Endothelial cell of umbilical vein (primary cell): Measurements from ENCODE around the gene RMDN2. TPM values are rescaled to one million over a fixed set of nuclear protein-coding genes. Genes with fewer than 3 reads are reported as not detected.

Experiments used
- BruUV-seq: library from RNA; stranded (reverse); fragments of 400-500 nt; replicated peaks from 2 replicates; lab custom pipeline; 2021; lab: Mats Ljungman, UMichigan
- CTCF ChIA-PET: fragments of 300-600, 350-600 bp; sonication (Branson Sonifier 250); formaldehyde crosslinking; loops from one replicate; lab custom pipeline; 2021; ENCODE audit warnings: antibody characterized with exemption, inconsistent platforms; lab: Charles Lee
- POLR2A ChIA-PET: fragments of 300-600, 350-600 bp; sonication (Branson Sonifier 250); formaldehyde crosslinking; loops from one replicate; lab custom pipeline; 2021; ENCODE audit warnings: antibody characterized with exemption, inconsistent platforms; lab: Charles Lee
- DNase-seq: peaks from one replicate; pipeline ENCODE4 v3.0.0-alpha.2; 2011; ENCODE audit warnings: low read depth, low spot score
- FAIRE-seq: peaks from 2 replicates; lab custom pipeline; 2011; peaks lifted over from hg19 to GRCh38; lab: Jason Lieb, UNC
- H2AFZ ChIP-seq: 2 replicates; pipeline ENCODE4 v1.6.0; 2012; ENCODE audit warnings: low read depth, low read length, control low read depth, inconsistent platforms
- H3K27ac ChIP-seq: 2 replicates; pipeline ENCODE4 v1.5.1; 2011; ENCODE audit warnings: low read depth, mild to moderate bottlenecking, control low read depth, low read length, moderate library complexity; ENCODE audit not compliant: insufficient read depth
- H3K27me3 ChIP-seq, 2 experiments: 2 replicates each; pipeline versions ENCODE4 v1.6.0 to v1.6.1; 2011; ENCODE audit warnings: low read length in 2 of 2, mixed read lengths in 1 of 2; ENCODE audit not compliant: control insufficient read depth in 2 of 2, insufficient read depth in 2 of 2
- H3K36me3 ChIP-seq, 2 experiments: 2 replicates in 1 of 2; 3 replicates in 1 of 2; pipeline ENCODE4 v1.5.1; 2011; ENCODE audit warnings: low read length in 2 of 2, mild to moderate bottlenecking in 1 of 2, moderate library complexity in 1 of 2; ENCODE audit not compliant: control insufficient read depth in 2 of 2, insufficient read depth in 2 of 2; ENCODE audit errors: extremely low read depth in 1 of 2
- H3K4me1 ChIP-seq: 3 replicates; pipeline ENCODE4 v1.5.1; 2011; ENCODE audit warnings: mild to moderate bottlenecking, low read length; ENCODE audit not compliant: control insufficient read depth, insufficient read depth; ENCODE audit errors: extremely low read depth
- H3K4me2 ChIP-seq: 2 replicates; pipeline ENCODE4 v1.6.1; 2011; ENCODE audit warnings: low read length, control low read depth, mixed read lengths; ENCODE audit not compliant: insufficient read depth
- H3K4me3 ChIP-seq, 3 experiments: fragments of 200-600 bp in 1 of 3; sonication (generic), shearing (Covaris generic) in 1 of 3; replicated peaks in 1 of 3; 2 replicates each; pipeline ENCODE4 v1.5.1; 2011 to 2016; ENCODE audit warnings: control low read depth in 3 of 3, low read length in 3 of 3, mild to moderate bottlenecking in 2 of 3, inconsistent platforms in 1 of 3, low read depth in 1 of 3, moderate library complexity in 1 of 3; ENCODE audit not compliant: insufficient read depth in 1 of 3
- H3K79me2 ChIP-seq: 2 replicates; pipeline ENCODE4 v1.6.0; 2012; ENCODE audit warnings: low read length, inconsistent platforms; ENCODE audit not compliant: control insufficient read depth, insufficient read depth
- H3K9ac ChIP-seq: replicated peaks from 2 replicates; pipeline ENCODE3; 2011; ENCODE audit warnings: low read length, control low read depth; ENCODE audit not compliant: insufficient read depth; ENCODE audit errors: extremely low read depth
- H3K9me1 ChIP-seq: replicated peaks from 3 replicates; pipeline ENCODE4 v1.6.0; 2011; ENCODE audit warnings: mild to moderate bottlenecking, low read length; ENCODE audit not compliant: control insufficient read depth, insufficient read depth; ENCODE audit errors: extremely low read depth
- H3K9me3 ChIP-seq: replicated peaks from 2 replicates; pipeline ENCODE4 v1.5.1; 2012; ENCODE audit warnings: low read length, inconsistent platforms; ENCODE audit not compliant: control insufficient read depth, insufficient read depth
- H4K20me1 ChIP-seq: replicated peaks from 2 replicates; pipeline ENCODE3; 2011; ENCODE audit warnings: mild to moderate bottlenecking, low read length; ENCODE audit not compliant: control insufficient read depth, insufficient read depth; ENCODE audit errors: extremely low read depth
- EZH2 ChIP-seq: IDR thresholded peaks from 2 replicates; pipeline ENCODE4 v1.6.1; 2012; ENCODE audit warnings: borderline replicate concordance, low read depth, mild to moderate bottlenecking, moderate library complexity, low read length, inconsistent platforms; ENCODE audit not compliant: severe bottlenecking
- FOS ChIP-seq: IDR thresholded peaks from 2 replicates; pipeline ENCODE4 v1.6.1; 2011; ENCODE audit warnings: mild to moderate bottlenecking, low read length, moderate library complexity, borderline replicate concordance; ENCODE audit not compliant: insufficient read depth
- GATA2 ChIP-seq: IDR thresholded peaks from 2 replicates; pipeline ENCODE4 v1.7.0; 2011; ENCODE audit warnings: low read depth, mild to moderate bottlenecking, moderate library complexity, mixed read lengths, low read length; ENCODE audit not compliant: insufficient read length, insufficient read depth
- JUN ChIP-seq: IDR thresholded peaks from 2 replicates; pipeline ENCODE4 v1.6.1; 2011; ENCODE audit warnings: borderline replicate concordance, low read depth; ENCODE audit not compliant: insufficient read length, insufficient read depth
- MYC ChIP-seq: IDR thresholded peaks from one replicate; pipeline ENCODE4 v1.6.1; 2011; ENCODE audit warnings: mild to moderate bottlenecking, low read depth, low read length
- POLR2A ChIP-seq: IDR thresholded peaks from 2 replicates; pipeline ENCODE4 v1.6.1; 2012; ENCODE audit warnings: low read depth, mild to moderate bottlenecking, control low read depth, low read length
- POLR2AphosphoS5 ChIP-seq: IDR thresholded peaks from 2 replicates; pipeline ENCODE4 v1.6.1; 2012; ENCODE audit warnings: low read depth, mild to moderate bottlenecking, control low read depth, low read length, moderate library complexity; ENCODE audit not compliant: insufficient read depth
- dilution Hi-C: fragments of 300-500 bp; cut with MboI; formaldehyde crosslinking; loops from one replicate; pipeline ENCODE4 v1.15.0; 2019; ENCODE audit warnings: low sequenced_read_pairs; ENCODE audit not compliant: extremely low pct_ligation_motif_present
- intact Hi-C: fragments of 100-400 bp; cut with micrococcal nuclease; formaldehyde crosslinking; loops from one replicate; pipeline ENCODE4 v1.10.0; 2022
- polyA plus RNA-seq, 4 experiments: library from polyadenylated mRNA; depleted of rRNA in 3 of 4; stranded (reverse) in 3 of 4; unstranded in 1 of 4; fragments of >200 nt; gene quantifications; 2 replicates each; pipeline versions ENCODE4 v1.2.1 to v1.2.3, GENCODE V29; 2011 to 2012; ENCODE audit warnings: missing spikeins in 1 of 4
- total RNA-seq: library from RNA; stranded (reverse); gene quantifications from 2 replicates; pipeline ENCODE4 v1.2.3, GENCODE V29; 2021
- TF ChIP-seq, protein P1 (sequence below): IDR thresholded peaks from 2 replicates; pipeline ENCODE4 v1.6.1; 2011; ENCODE audit not compliant: insufficient read depth, insufficient read length
- TF ChIP-seq, protein P2 (sequence below), 2 donors: IDR thresholded peaks; 1 replicate in 1 of 2; 2 replicates in 1 of 2; pipeline ENCODE4 v1.5.1; 2011; ENCODE audit warnings: low read length in 2 of 2, mild to moderate bottlenecking in 2 of 2, moderate library complexity in 2 of 2, control low read depth in 1 of 2, inconsistent platforms in 1 of 2, low read depth in 1 of 2; ENCODE audit not compliant: insufficient read depth in 1 of 2; ENCODE audit errors: extremely low read depth in 1 of 2

Gene RMDN2
- total and polyA plus RNA-seq, 2 donors (not counting 3 experiments of a cell fraction or from before 2014, with no cell fraction given): 0.97 to 2.8 TPM

DNA sequence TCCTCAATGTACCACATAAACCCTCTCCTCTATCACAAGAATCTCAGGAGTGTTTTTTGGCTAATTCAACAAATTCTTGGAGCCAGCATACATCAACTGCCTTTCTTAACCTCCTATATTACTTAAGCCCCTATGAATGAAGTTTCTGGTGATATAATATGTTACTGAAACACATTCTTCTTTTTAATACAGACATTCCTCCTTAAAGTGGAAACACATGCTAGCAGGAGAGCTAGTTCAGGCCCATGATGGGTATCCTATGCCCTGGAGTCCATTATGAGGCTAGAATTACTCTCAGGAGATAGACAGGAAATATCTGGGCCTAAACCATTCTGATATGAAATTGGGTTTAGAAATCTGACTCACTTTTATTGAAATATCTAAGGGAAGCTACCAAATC, 26.6 kb upstream of the RMDN2 start:
- POLR2A ChIA-PET: interaction anchor here (0.6 kb wide), 1 partner anchor 930 kb away, joined by 3 read pairs; no protein-coding TSS in a partner anchor
- Histone ChIP-seq H3K4me3 (no peak overlapping the region), H3K9me3 (no peaks in the 10 kb centered on the region), H3K4me2 (no peak overlapping the region), H3K27ac (no peak overlapping the region), H4K20me1 (no peaks in the 10 kb centered on the region), H3K27me3 (peaks cover 3 to 5% of the 10 kb centered on the region in 2 experiments), H2AFZ (no peak overlapping the region), H3K4me1 (no peaks in the 10 kb centered on the region), H3K79me2 (no peaks in the 10 kb centered on the region), H3K9me1 (no peaks in the 10 kb centered on the region), H3K36me3 (no peaks in the 10 kb centered on the region), H3K9ac (no peak overlapping the region)
- no TSS peak for BruUV-seq
- intact Hi-C loops (no loop called here), dilution Hi-C loops (no loop called here)
- TF ChIP-seq MYC (no peak), POLR2A (no peak)
- CTCF ChIA-PET: interaction anchor here (1.2 to 1.3 kb wide), 2 partner anchors 9 to 376 kb away, joined by 3 to 4 read pairs; no protein-coding TSS in a partner anchor
- no peak for DNase-seq
- no peak for FAIRE-seq

DNA sequence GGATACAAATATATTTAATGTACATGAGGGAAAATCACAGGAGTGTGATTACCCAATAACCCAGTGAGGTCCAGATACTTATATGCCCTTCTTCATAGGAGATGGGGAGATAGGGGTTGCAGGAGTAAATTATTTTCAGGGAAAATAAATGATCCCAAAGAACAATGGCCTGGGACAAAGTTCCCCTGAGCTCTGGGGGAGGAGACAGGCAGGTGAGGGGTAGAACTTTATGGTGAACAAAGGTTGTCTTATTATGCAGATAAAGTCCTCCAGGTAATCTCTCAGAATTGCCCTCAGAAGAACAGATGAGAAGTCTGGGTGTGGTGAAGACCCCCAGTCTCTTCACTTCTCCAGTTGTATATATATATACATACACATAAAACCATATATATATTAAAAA, 22.1 kb upstream of the RMDN2 start:
- H3K36me3 ChIP-seq: no peaks in the 10 kb centered on the region
- dilution Hi-C loops (no loop called here), intact Hi-C loops (no loop called here)
- peaks cover 5% of the 10 kb centered on the region in 2 experiments for H3K27me3 ChIP-seq
- no peak for DNase-seq
- CTCF ChIA-PET: no interaction called here
- BruUV-seq: no TSS peak
- H3K9me3 ChIP-seq: no peaks in the 10 kb centered on the region
- H3K79me2 ChIP-seq: no peaks in the 10 kb centered on the region
- H3K4me1 ChIP-seq: no peaks in the 10 kb centered on the region
- H2AFZ ChIP-seq: no peak overlapping the region
- no peak overlapping the region for H3K4me2 ChIP-seq
- no peaks in the 10 kb centered on the region for H4K20me1 ChIP-seq
- POLR2A ChIA-PET: no interaction called here
- no peak overlapping the region for H3K27ac ChIP-seq
- TF ChIP-seq FOS (no peak), EZH2 (no peak), JUN (no peak), POLR2AphosphoS5 (no peak), POLR2A (no peak), MYC (no peak), GATA2 (no peak)
- TF ChIP-seq, protein P1, sequence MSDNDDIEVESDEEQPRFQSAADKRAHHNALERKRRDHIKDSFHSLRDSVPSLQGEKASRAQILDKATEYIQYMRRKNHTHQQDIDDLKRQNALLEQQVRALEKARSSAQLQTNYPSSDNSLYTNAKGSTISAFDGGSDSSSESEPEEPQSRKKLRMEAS: no peak
- TF ChIP-seq, protein P2, sequence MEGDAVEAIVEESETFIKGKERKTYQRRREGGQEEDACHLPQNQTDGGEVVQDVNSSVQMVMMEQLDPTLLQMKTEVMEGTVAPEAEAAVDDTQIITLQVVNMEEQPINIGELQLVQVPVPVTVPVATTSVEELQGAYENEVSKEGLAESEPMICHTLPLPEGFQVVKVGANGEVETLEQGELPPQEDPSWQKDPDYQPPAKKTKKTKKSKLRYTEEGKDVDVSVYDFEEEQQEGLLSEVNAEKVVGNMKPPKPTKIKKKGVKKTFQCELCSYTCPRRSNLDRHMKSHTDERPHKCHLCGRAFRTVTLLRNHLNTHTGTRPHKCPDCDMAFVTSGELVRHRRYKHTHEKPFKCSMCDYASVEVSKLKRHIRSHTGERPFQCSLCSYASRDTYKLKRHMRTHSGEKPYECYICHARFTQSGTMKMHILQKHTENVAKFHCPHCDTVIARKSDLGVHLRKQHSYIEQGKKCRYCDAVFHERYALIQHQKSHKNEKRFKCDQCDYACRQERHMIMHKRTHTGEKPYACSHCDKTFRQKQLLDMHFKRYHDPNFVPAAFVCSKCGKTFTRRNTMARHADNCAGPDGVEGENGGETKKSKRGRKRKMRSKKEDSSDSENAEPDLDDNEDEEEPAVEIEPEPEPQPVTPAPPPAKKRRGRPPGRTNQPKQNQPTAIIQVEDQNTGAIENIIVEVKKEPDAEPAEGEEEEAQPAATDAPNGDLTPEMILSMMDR (IDR thresholded peaks at IDR 0.05; ENCODE audit: extremely low read depth in 1 of 2, insufficient read depth in 1 of 2, low read depth in 1 of 2, low read length in 2 of 2): no peak
- no peaks in the 10 kb centered on the region for H3K9me1 ChIP-seq
- no peak overlapping the region for H3K9ac ChIP-seq
- no peak for FAIRE-seq
- H3K4me3 ChIP-seq: no peak overlapping the region
